A549 (cell line): ENCODE measurements around the gene PSMB11. TPM values are rescaled to one million over a fixed set of nuclear protein-coding genes. Genes with fewer than 3 reads are reported as not detected.
A peak's percentile ranks its signal among the peaks of the same experiment; 100 is the strongest.

Experiments used
- ATAC-seq, 2 experiments: fragments of 200-7000 bp in 1 of 2; fragments of >200 bp in 1 of 2; cut with Nextera tagmentation in 1 of 2; cut with Tn5 transposase in 1 of 2; 3 replicates each; pipeline versions ENCODE4 v1.8.0 to v1.9.1; 2018 to 2020; ENCODE audit warnings: mild to moderate bottlenecking in 1 of 2, moderate library complexity in 1 of 2
- CTCF ChIA-PET: fragments of 300-600 bp; sonication (Branson Sonifier 250); formaldehyde crosslinking; extraction: SDS; loops from one replicate; lab custom pipeline; 2021; ENCODE audit warnings: antibody characterized with exemption, inconsistent platforms; lab: Yijun Ruan, JAX
- POLR2A ChIA-PET: fragments of 350-600 bp; formaldehyde crosslinking; extraction: SDS; loops from one replicate; lab custom pipeline; 2021; ENCODE audit warnings: antibody characterized with exemption, inconsistent platforms; lab: Yijun Ruan, JAX
- DNase-seq, 2 experiments: peaks; one replicate each; pipeline versions ENCODE4 v3.0.0 to v3.0.0-alpha.2; 2011 to 2016; ENCODE audit warnings: low read depth in 1 of 2, low spot score in 1 of 2
- FAIRE-seq: peaks from 2 replicates; lab custom pipeline; 2011; peaks lifted over from hg19 to GRCh38; lab: Jason Lieb, UNC
- H3K27ac ChIP-seq, 2 experiments: fragments of >200 bp; sonication (Bioruptor Twin); formaldehyde crosslinking; 3 replicates each; pipeline ENCODE4 v1.5.1; 2016 to 2017
- H3K4me1 ChIP-seq: fragments of >200 bp; sonication (Bioruptor Twin); formaldehyde crosslinking; 3 replicates; pipeline ENCODE4 v1.6.1; 2016
- H3K4me2 ChIP-seq: fragments of >200 bp; sonication (Bioruptor Twin); formaldehyde crosslinking; 3 replicates; pipeline ENCODE4 v1.6.1; 2016
- H3K4me3 ChIP-seq: fragments of >200 bp; sonication (Bioruptor Twin); formaldehyde crosslinking; 3 replicates; pipeline ENCODE4 v1.5.1; 2016
- H3K9me3 ChIP-seq: fragments of >200 bp; sonication (Bioruptor Twin); formaldehyde crosslinking; 3 replicates; pipeline ENCODE4 v1.6.1; 2016
- BCL3 ChIP-seq: fragments of >200 bp; sonication (Bioruptor Twin); formaldehyde crosslinking; IDR thresholded peaks from 3 replicates; pipeline ENCODE4 v1.6.1; 2016
- BHLHE40 ChIP-seq: IDR thresholded peaks from 2 replicates; pipeline ENCODE4 v1.6.1; 2012; ENCODE audit warnings: low read depth, low read length, inconsistent platforms
- CBX8 ChIP-seq: fragments of 200-600 bp; sonication (generic); IDR thresholded peaks from 2 replicates; pipeline ENCODE4 v1.6.1; 2016
- CEBPB ChIP-seq, 2 experiments: fragments of >200 bp in 1 of 2; sonication (Bioruptor Twin) in 1 of 2; formaldehyde crosslinking in 1 of 2; IDR thresholded peaks; 2 replicates each; pipeline ENCODE4 v1.6.1; 2012 to 2016
- CHD2 ChIP-seq: fragments of 150-350 bp; IDR thresholded peaks from 2 replicates; pipeline ENCODE4 v1.6.1; 2014; ENCODE audit warnings: low read length; ENCODE audit not compliant: partially characterized antibody
- CHD4 ChIP-seq: fragments of 200-600 bp; sonication (generic); IDR thresholded peaks from 2 replicates; pipeline ENCODE4 v1.6.1; 2016; ENCODE audit warnings: antibody characterized with exemption, mild to moderate bottlenecking, borderline replicate concordance
- EP300 ChIP-seq, 2 experiments: fragments of >200 bp; sonication (Bioruptor Twin); formaldehyde crosslinking; IDR thresholded peaks; 2 replicates in 1 of 2; 3 replicates in 1 of 2; pipeline ENCODE4 v1.6.1; 2016 to 2017
- GATA3 ChIP-seq: IDR thresholded peaks from 2 replicates; pipeline ENCODE4 v1.6.1; 2012; ENCODE audit warnings: borderline replicate concordance
- HES2 ChIP-seq: fragments of >200 bp; sonication (Bioruptor Twin); formaldehyde crosslinking; IDR thresholded peaks from 2 replicates; pipeline ENCODE4 v1.6.1; 2016
- HEYL ChIP-seq: fragments of 250-450 bp; sonication (Bioruptor Pico); IDR thresholded peaks from 2 replicates; pipeline ENCODE4 v1.8.0; 2021; ENCODE audit warnings: mild to moderate bottlenecking, moderate library complexity
- HMGXB4 ChIP-seq: fragments of 250-450 bp; sonication (Bioruptor Pico); IDR thresholded peaks from 2 replicates; pipeline ENCODE4 v1.5.0; 2021; ENCODE audit warnings: mild to moderate bottlenecking, moderate library complexity, borderline replicate concordance
- HOXA7 ChIP-seq: fragments of 250-450 bp; sonication (Bioruptor Pico); IDR thresholded peaks from 2 replicates; pipeline ENCODE4 v1.5.0; 2020; ENCODE audit warnings: mild to moderate bottlenecking, moderate library complexity
- JUNB ChIP-seq: fragments of >200 bp; sonication (Bioruptor Twin); formaldehyde crosslinking; IDR thresholded peaks from 2 replicates; pipeline ENCODE4 v1.6.1; 2016
- KDM1A ChIP-seq: fragments of 200-600 bp; sonication (generic); IDR thresholded peaks from 2 replicates; pipeline ENCODE4 v1.6.1; 2016; ENCODE audit warnings: low read depth, mild to moderate bottlenecking
- MYC ChIP-seq: IDR thresholded peaks from 2 replicates; pipeline ENCODE4 v1.6.1; 2012; ENCODE audit warnings: mild to moderate bottlenecking, inconsistent platforms, low read length, improper control_type of control experiment, borderline replicate concordance
- PBX3 ChIP-seq: IDR thresholded peaks from 2 replicates; pipeline ENCODE4 v1.6.1; 2012
- PHF8 ChIP-seq: fragments of 200-600 bp; sonication (generic); IDR thresholded peaks from 2 replicates; pipeline ENCODE4 v1.6.1; 2016; ENCODE audit warnings: low read depth, mild to moderate bottlenecking, antibody characterized with exemption, moderate library complexity, borderline replicate concordance
- POLR2AphosphoS2 ChIP-seq: conservative IDR thresholded peaks from 2 replicates; pipeline ENCODE4 v1.6.1; 2012; ENCODE audit warnings: low read length, improper control_type of control experiment, inconsistent platforms
- RAD21 ChIP-seq, 2 experiments: fragments of >200 bp in 1 of 2; sonication (Bioruptor Twin) in 1 of 2; formaldehyde crosslinking in 1 of 2; IDR thresholded peaks in 1 of 2; conservative IDR thresholded peaks in 1 of 2; 2 replicates in 1 of 2; 3 replicates in 1 of 2; pipeline ENCODE4 v1.6.1; 2012 to 2018; ENCODE audit warnings: inconsistent platforms in 1 of 2
- RARB ChIP-seq: fragments of 250-450 bp; sonication (Bioruptor Pico); IDR thresholded peaks from 2 replicates; pipeline ENCODE4 v1.8.0; 2021; ENCODE audit warnings: mild to moderate bottlenecking, moderate library complexity
- RFX5 ChIP-seq: fragments of 450-650 bp; IDR thresholded peaks from 2 replicates; pipeline ENCODE4 v1.7.1; 2014; ENCODE audit warnings: antibody characterized with exemption, mild to moderate bottlenecking, moderate library complexity
- RNF2 ChIP-seq: fragments of 200-600 bp; sonication (generic); IDR thresholded peaks from 2 replicates; pipeline ENCODE4 v1.6.1; 2016; ENCODE audit warnings: low read depth, mild to moderate bottlenecking, antibody characterized with exemption, moderate library complexity, borderline replicate concordance
- SREBF2 ChIP-seq: fragments of 450-650 bp; IDR thresholded peaks from 2 replicates; pipeline ENCODE4 v1.6.1; 2014; ENCODE audit warnings: mild to moderate bottlenecking, moderate library complexity
- TP53 ChIP-seq: fragments of 250-450 bp; sonication (Bioruptor Pico); IDR thresholded peaks from 2 replicates; pipeline ENCODE4 v1.5.0; 2021; ENCODE audit warnings: mild to moderate bottlenecking, moderate library complexity
- ZC3H11A ChIP-seq: fragments of 450-650 bp; IDR thresholded peaks from 2 replicates; pipeline ENCODE4 v1.6.1; 2014; ENCODE audit warnings: antibody characterized with exemption, mild to moderate bottlenecking
- ZFP36 ChIP-seq: fragments of 450-650 bp; IDR thresholded peaks from 2 replicates; pipeline ENCODE4 v1.6.1; 2014; ENCODE audit warnings: borderline replicate concordance; ENCODE audit not compliant: partially characterized antibody
- ZSCAN20 ChIP-seq: fragments of 250-450 bp; sonication (Bioruptor Pico); IDR thresholded peaks from 2 replicates; pipeline ENCODE4 v1.8.0; 2022; ENCODE audit warnings: mild to moderate bottlenecking, moderate library complexity
- WGBS: methylation state at CpG from one replicate; pipeline ENCODE4 v1.1.6; 2017; ENCODE audit errors: missing lambda C conversion rate; 5-methylcytosine and 5-hydroxymethylcytosine counted together
- polyA plus RNA-seq, 4 experiments: library from polyadenylated mRNA; depleted of rRNA in 3 of 4; stranded (reverse); fragments of >200 nt; fragmentation: RNase III in 1 of 4; extraction: RNeasy Plus Mini Kit Qiagen cat#74134 plus additional on column Dnase treatment in 1 of 4; gene quantifications; 2 replicates in 3 of 4; 3 replicates in 1 of 4; pipeline ENCODE4 v1.2.3, GENCODE V29; 2011 to 2017

PSMB11 gene
- polyA plus RNA-seq, 2 of the 4 experiments (the other 2 are of a cell fraction), result not detected

GRCh38 chr14:23033251-23033727 lies 8.7 kb upstream of the PSMB11 start:
- peak overlapping the region; percentile 76 for H3K4me3 ChIP-seq
- H3K4me2 ChIP-seq, result peak overlapping the region; percentile 97
- ATAC-seq (no peak), FAIRE-seq (no peak), DNase-seq (no peak)
- POLR2A ChIA-PET, result interaction anchor here (1.4 to 2.1 kb wide), 3 partner anchors 22 to 38 kb away, joined by 4 to 21 read pairs (median 7); no protein-coding TSS in a partner anchor
- peaks cover 13% of the 10 kb centered on the region for H3K4me1 ChIP-seq
- 96% methylated on average over 10 of the region's 10 CpGs for WGBS
- peak overlapping the region; percentile 89 to 97; a peak in 4 of 6 replicates for H3K27ac ChIP-seq
- TF ChIP-seq PBX3, result no peak
- no peak for TF ChIP-seq CHD4
- no peak for TF ChIP-seq CEBPB (IDR thresholded peaks at IDR 0.05)
- no peak for TF ChIP-seq RARB
- no peak for TF ChIP-seq RFX5
- no peak for TF ChIP-seq ZSCAN20
- TF ChIP-seq RAD21 (conservative IDR thresholded peaks at IDR 0.05 in 1 of 2, IDR thresholded peaks at IDR 0.05 in 1 of 2), result no peak
- TF ChIP-seq BHLHE40, result no peak
- TF ChIP-seq CBX8, result no peak
- TF ChIP-seq POLR2AphosphoS2, result no peak
- TF ChIP-seq SREBF2, result no peak
- TF ChIP-seq KDM1A, result no peak
- no peak for TF ChIP-seq HMGXB4 (CRISPR knock-in tag)
- TF ChIP-seq RNF2, result no peak
- no peak for TF ChIP-seq HOXA7 (CRISPR knock-in tag)
- TF ChIP-seq JUNB, result no peak
- TF ChIP-seq MYC, result no peak
- no peaks in the 10 kb centered on the region for H3K9me3 ChIP-seq
- CTCF ChIA-PET, result interaction anchor here (0.5 to 2.4 kb wide), 14 partner anchors 10 to 476 kb away, joined by 3 to 12 read pairs (median 4); partner anchors contain the start of gene CDH24

- Histone ChIP-seq H3K4me1 (peaks cover 13% of the 10 kb centered on the region), H3K4me2 (peak overlapping the region; percentile 97), H3K9me3 (no peaks in the 10 kb centered on the region), H3K4me3 (peak overlapping the region; percentile 76), H3K27ac (peak overlapping the region; percentile 89 to 97)
- DNase-seq (no peak), FAIRE-seq (no peak), ATAC-seq (peak in 1 of 2 experiments; percentile 49; a peak in 3 of 6 replicates)
- POLR2A ChIA-PET, result interaction anchor here (0.7 to 2.1 kb wide), 5 partner anchors 23 to 61 kb away, joined by 4 to 21 read pairs (median 5); partner anchors contain the start of gene ACIN1
- WGBS, result 45% methylated on average over 14 of the region's 17 CpGs
- CTCF ChIA-PET, result interaction anchor here (0.5 to 2.4 kb wide), 13 partner anchors 10 to 477 kb away, joined by 3 to 12 read pairs (median 3); partner anchors contain the start of gene CDH24
- no peak for TF ChIP-seq HEYL
- TF ChIP-seq PHF8, result no peak
- no peak for TF ChIP-seq BCL3
- TF ChIP-seq JUNB, result no peak
- TF ChIP-seq GATA3, result no peak
- no peak for TF ChIP-seq EP300 (IDR thresholded peaks at IDR 0.05)
- TF ChIP-seq ZC3H11A, result no peak
- no peak for TF ChIP-seq TP53
- no peak for TF ChIP-seq CHD2
- no peak for TF ChIP-seq HES2
- no peak for TF ChIP-seq ZFP36
These were observed 8.1 kb upstream of the PSMB11 start for GRCh38 chr14:23033801-23034497.
